Endometrium (tissue), 2 donors: Measurements from ENCODE around the gene PCCA.
"Not testable (repeated sequence)": the region's sequence is repeated elsewhere in the genome, so short reads cannot be mapped to it uniquely, and the experiment has no call there.

Source experiments
- FAIRE-seq: peaks from 2 replicates; lab custom pipeline; 2012; peaks lifted over from hg19 to GRCh38; lab: Jason Lieb, UNC
- donor health status: control.
- donor health status: control.

The PCCA gene

GRCh38 chr13:100363285-100363711 lies 274.4 kb downstream of the PCCA start:
- FAIRE-seq: no peak

GRCh38 chr13:100363874-100364273 lies 275.0 kb downstream of the PCCA start:
- peak; percentile 93 for FAIRE-seq

GRCh38 chr13:100364591-100364990 lies 275.7 kb downstream of the PCCA start:
- no peak for FAIRE-seq

DNA sequence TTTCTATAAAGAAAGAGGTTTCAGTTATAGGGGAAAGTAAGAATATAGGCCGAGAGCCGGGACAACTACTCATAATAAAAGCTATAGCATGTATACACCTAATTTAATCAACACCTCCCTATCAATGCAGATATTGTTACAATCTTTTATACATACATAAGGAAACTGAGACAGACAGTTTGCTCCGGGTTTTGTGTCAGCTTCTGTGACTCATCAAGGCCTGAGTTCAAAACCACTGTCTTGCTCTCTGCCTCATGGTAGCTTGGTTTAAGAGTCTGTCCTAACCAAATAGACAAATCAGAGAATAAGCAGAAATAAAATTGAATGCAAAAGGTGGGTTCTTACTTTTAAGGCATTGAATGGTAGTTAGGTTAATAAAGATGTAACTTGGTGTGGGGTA lies 276.8 kb downstream of the PCCA start:
- no peak for FAIRE-seq

DNA sequence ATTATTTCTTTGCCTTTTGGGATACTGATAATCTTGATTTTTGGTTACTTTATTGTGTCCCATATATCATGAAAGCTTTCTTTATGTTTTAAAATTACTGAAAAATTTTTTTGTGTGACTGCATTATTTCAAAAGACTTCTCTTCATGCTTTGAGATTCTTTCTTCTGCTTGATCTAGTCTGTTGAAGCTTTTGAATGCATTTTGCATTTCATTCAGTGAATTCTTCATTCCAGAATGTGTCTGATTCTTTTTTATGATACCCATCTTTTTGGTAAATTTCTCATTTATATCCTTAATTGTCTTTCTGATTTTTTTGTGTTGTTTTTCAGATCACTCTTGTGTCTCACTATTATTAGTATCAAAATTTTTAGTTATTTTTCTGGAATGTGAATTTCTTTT lies 289.6 kb downstream of the PCCA start:
- FAIRE-seq: no peak

- FAIRE-seq: no peak
Measured at GRCh38 chr13:100381595-100382224, 292.8 kb downstream of the PCCA start.

DNA sequence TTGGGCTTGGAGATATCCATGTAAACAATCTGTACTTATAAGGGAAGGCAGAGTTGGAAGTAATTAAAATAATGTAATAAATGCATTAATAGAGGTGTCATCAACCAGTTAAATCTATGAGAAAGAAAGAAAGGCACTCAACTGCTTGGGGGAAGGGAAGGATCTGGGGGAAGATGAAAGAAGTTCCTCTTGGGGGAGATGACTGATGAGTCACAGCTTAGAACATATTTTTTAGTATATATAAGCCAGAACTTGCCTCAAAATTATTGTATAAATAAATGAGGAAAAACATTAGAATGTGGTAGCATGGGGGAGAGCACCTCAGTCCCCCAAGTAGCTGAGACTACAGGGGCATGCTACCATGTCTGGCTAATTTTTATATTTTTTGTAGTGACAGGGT lies 293.9 kb downstream of the PCCA start:
- no peak for FAIRE-seq

DNA sequence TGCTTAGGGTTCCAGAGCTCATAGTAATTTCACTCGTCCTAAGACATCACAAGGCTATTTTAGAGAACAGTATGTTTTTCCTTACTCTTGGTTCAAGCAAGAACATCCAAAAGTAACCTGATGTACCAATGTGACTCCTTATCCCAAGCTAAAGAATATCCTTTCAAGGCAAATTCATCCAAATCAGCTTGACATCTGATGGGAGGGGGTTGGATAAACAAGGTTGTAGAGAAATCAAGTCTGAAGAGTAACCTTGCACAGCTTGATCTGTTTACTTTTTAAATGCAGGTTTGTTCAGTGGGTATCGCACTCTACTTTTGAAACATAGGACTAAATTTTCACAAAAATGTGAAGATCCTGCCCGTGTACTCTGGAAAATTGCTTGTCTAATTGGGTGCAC lies 298.5 kb downstream of the PCCA start:
- no peak for FAIRE-seq

DNA sequence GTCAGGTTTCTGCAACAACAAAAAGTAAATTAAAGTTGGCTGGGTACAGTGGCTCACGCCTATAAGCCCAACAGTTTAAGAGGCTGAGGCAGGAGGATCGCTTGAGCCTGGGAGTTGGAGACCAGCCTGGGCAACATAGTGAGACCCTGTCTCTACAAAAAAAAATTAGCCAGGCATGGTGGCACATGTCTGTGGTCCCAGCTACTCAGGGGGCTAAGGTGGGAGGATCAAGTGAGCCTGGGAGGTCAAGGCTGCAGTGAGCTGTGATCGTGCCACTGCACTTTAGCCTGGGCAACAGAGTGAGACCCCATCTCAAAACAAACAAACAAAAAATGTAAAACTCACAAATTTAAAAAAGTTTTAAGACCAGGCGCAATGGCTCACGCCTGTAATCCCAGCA lies 299.3 kb downstream of the PCCA start:
- FAIRE-seq: not testable (repeated sequence)

DNA sequence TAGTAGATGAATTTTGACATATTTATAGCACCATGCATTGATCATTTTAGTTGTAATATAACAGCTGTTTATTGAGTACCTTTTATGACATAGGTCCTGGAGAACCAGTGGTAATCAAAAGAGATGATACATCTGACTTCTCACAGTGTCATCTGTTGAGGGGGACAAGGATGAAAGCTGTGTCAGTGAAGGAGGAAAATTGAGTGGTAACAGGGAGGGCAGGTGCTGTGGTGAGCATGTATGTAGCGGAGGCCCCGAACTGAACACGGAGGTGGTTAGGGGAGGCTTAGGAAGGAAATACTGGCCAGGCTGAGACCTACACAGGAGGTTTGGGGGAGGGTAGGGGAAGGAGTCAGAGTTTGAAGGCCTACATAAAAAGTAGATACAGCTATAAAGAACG lies 300.0 kb downstream of the PCCA start:
- no peak for FAIRE-seq

GRCh38 chr13:100389617-100390016 lies 300.7 kb downstream of the PCCA start:
- FAIRE-seq: no peak

- peak; percentile 85 for FAIRE-seq
Measured at GRCh38 chr13:100392709-100393630, 304.1 kb downstream of the PCCA start.

GRCh38 chr13:100394005-100394695 lies 305.3 kb downstream of the PCCA start:
- FAIRE-seq: no peak

DNA sequence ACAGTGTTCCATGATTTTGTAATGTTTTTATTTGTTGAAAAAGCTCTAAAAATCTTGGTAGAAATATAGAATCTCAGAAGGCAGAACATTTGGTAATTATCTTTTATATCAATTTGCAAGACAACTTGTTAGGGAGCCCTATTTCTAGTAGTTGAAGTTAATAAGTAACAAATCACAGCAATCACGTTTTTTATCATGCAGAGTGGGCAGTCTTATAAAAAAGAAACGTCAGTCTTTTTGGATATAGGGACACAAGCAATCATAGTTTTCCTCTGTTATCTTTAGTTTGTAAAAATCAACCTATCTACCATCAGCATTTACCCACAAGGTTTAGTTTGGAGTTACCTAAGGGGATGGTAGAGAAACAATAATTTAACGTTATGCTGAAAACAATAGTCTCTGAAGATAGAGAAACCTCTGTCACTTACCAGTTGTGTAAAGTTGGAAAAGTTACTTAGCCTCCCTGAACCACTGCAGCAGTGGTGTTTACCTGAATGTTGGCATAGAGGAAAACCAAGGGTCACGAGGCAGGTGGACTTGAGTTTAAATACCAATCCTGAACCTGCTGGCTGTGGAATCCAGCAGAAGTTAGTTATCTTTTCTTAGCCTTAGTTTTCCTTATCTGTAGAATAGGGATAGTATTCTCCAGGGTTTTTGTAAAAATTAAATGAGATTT lies 306.9 kb downstream of the PCCA start:
- peak; percentile 75 for FAIRE-seq

DNA sequence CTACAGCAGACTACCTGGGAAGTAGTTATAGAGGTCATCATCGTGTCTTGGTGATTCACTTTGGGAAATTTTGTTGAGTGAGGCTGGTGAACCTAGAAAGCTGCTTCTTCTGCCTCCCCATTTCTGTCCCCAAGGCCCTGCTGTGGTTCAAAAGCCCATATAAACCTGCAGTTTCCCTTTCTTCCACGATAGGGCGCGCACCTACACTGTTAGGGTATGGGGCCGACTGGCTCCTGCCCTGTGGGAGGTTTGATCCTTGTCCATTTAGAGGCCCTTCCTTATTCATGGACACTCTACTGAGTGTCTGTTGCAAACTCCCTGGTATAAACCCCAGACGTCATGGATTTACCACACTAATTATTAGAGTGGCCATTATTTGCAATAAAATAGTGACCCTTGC lies 307.9 kb downstream of the PCCA start:
- FAIRE-seq: no peak

DNA sequence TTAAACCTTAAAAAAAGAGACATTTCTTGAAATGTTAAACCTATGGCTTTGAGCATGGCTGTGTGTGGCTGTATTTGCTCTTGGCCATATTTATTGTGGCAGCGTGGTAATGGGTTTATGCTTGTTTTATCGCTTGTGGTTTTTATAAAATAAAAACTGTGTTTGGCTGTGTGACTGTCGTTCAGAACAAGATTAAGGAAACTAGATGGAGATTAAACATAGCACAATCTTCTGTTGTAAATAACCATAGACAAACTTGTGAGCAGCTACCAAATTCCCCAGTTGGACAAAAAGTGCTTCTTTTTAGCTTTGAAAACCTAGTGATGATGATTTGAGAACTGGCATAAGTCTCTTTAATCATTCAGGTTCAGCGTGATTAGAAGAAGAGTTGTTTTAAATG lies 308.7 kb downstream of the PCCA start:
- FAIRE-seq: no peak

DNA sequence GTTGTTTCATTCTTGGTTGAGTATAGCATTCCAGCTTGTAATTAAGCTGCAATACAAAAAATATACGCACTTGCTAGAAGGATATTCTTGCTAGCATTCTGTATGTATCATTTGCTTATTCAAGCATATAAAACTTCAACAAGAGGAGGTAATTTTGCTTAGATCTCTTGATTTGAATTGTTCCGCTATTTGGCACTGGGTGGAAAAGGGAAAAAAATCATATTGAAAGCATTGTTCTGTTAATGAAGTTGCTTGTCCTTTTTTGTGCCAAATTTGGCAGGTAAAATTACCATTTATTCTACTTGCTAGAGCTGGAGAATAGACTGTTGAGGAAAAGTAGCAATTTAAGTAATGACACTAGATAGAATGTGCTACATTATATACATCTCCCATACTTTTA lies 309.5 kb downstream of the PCCA start:
- FAIRE-seq: no peak

DNA sequence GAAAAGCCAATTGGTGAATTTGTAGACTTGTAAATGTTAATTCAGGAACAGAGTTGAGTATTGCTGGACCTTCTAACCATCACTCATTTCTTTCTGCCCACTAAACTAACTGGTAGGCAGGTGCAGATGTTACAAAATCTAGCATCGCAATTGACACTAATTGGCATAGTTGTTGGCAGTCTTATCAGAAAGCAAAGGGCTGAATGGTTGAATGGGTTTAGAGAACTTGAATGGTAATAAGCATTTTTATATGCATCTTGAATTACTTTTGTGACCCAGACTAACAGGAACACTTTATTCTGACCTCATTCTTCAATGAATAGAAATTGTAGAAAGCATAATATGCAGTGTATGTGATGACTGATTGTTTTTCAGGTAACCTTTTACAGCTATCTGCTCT lies 310.6 kb downstream of the PCCA start:
- no peak for FAIRE-seq

GRCh38 chr13:100403675-100404074 lies 314.8 kb downstream of the PCCA start:
- FAIRE-seq: no peak

- FAIRE-seq: no peak
Measured at GRCh38 chr13:100409132-100409531, 320.2 kb downstream of the PCCA start.

DNA sequence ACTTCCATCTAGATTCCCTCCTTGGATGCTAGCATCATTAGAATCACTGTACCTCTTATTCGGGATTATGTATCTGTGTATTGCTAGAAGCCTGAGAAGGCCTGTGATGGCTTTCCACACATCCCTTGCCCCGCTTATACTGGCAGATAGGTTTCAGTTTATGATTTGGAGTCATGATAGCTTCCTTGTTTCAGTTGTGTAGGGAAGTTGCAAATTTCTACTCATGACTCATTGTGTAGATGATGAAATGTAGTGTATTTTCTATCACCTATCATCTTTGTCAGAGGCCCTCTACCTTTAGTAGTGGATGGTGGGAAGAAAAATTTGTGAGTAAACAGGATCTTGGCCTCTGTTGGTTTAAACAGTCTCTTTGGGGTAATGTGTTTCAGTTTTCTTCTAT lies 334.5 kb downstream of the PCCA start:
- FAIRE-seq: no peak

DNA sequence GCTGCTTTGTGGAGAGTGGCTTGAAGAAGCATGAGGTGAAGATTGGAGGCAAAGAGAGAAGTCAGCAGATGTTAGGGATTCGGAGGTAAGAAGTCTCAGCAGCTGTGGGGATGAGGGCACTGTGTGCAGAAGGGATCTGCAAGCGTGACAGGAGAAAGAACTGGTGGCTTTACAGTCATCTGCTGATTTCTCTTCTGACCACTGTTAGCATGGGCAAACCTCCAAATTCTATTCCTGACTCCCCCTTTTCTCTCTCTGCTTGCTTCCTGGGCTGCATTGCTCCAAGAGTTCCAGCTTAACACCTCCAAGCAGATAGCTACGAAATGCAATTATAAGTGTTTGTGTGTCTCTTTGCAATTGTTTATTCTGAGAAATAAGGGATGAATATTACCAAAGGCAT lies 340.1 kb downstream of the PCCA start:
- FAIRE-seq: no peak
